Activated naive CD4-positive, alpha-beta T cell treated with anti-CD3 and anti-CD28 coated beads, Interleukin-2, amount 10 ng/mL, durations not matched to agents 5 hours and 36 hours (primary cell): ENCODE measurements around the gene KRT75. TPM values are rescaled to one million over a fixed set of nuclear protein-coding genes. Genes with fewer than 3 reads are reported as not detected.

Experiments
- total RNA-seq, 2 experiments: library from RNA; stranded (reverse); gene quantifications; one replicate each; pipeline ENCODE4 v1.2.3, GENCODE V29; 2021

The KRT75 gene
- not detected for total RNA-seq

DNA sequence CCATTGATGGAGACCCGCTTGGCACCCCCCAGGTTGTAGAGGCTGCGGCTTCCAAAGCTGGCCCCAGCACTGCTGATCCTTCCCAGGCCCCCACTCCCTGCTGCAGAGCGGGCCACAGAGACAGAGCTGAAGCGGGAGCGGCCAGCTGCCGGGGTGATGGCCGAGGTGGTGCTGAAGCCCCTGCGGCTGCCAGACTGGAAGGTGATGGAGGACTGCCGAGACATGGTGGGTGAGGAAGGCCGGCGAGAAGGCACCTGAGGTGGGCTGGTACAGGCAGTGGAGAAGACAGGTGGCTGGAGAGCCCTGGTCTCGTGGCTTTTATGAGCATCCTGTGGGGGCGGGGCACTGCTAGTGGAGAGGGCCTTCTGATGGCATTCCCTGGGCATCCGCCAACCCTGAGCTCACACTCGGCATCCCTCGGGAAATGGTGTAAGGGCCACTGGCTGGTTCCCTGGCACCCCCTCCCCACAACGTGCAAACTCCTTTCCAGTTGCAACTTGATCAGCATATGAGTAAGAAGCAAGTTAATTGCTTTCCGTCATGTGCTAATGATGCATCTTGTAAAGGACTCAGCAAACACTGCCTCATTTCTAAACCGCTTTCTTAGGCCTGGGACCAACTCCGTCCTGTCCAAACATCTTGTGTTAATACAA, at the start of gene KRT75:
Gene KRT75 (minus strand): TSS at position 291 of the 653 bp plus-strand sequence. CDS start 67 bp downstream, at position 224.

GRCh38 chr12:52473768-52474167, 39.6 kb upstream of the KRT75 start, which contains the start of gene KRT6C:
KRT6C (minus strand) TSS chr12:52473805; CDS start chr12:52473737, 68 bp downstream.

GRCh38 chr12:52452101-52452500, 17.9 kb upstream of the KRT75 start, which contains the start of gene KRT6B:
KRT6B (minus strand) TSS chr12:52452146; CDS start chr12:52452078, 68 bp downstream.

GRCh38 chr12:52405922-52406385, 28.2 kb downstream of the KRT75 start, which contains the start of gene KRT82:
KRT82 (minus strand) TSS chr12:52406335; CDS start chr12:52406277, 58 bp downstream.

GRCh38 chr12:52385226-52385702, 48.9 kb downstream of the KRT75 start, which contains the start of gene KRT84:
KRT84 (minus strand) TSS chr12:52385652; CDS start chr12:52385585, 67 bp downstream.

Other genes starting within 250 kb of the KRT75 start
- not detected for gene KRT80, start 242.4 kb downstream of the KRT75 start, total RNA-seq
- gene KRT7, start 201.1 kb downstream of the KRT75 start, total RNA-seq: 1 to 10 TPM; 4.6 to 6.3 TPM
- gene KRT86, start 159.7 kb downstream of the KRT75 start, total RNA-seq: under 1 TPM in 1 of 2 experiments, not detected in 1; 0.18 TPM
- not detected for gene KRT81, start 142.8 kb downstream of the KRT75 start, total RNA-seq
- not detected for gene KRT83, start 113.0 kb downstream of the KRT75 start, total RNA-seq
- not detected for gene KRT85, start 66.9 kb downstream of the KRT75 start, total RNA-seq
- gene KRT84, start 48.7 kb downstream of the KRT75 start, total RNA-seq: not detected
- gene KRT82, start 28.0 kb downstream of the KRT75 start, total RNA-seq: not detected
- gene KRT6B, start 17.8 kb upstream of the KRT75 start, total RNA-seq: not detected
- not detected for gene KRT6C, start 39.4 kb upstream of the KRT75 start, total RNA-seq
- gene KRT6A, start 58.9 kb upstream of the KRT75 start, total RNA-seq: not detected
- gene KRT5, start 86.0 kb upstream of the KRT75 start, total RNA-seq: not detected
- gene KRT71, start 118.8 kb upstream of the KRT75 start, total RNA-seq: not detected
- gene KRT74, start 139.5 kb upstream of the KRT75 start, total RNA-seq: not detected
- gene KRT72, start 167.1 kb upstream of the KRT75 start, total RNA-seq: 1 to 10 TPM; 5.4 to 5.6 TPM
- 1 to 10 TPM; 3.7 to 4.5 TPM for gene KRT73, start 184.2 kb upstream of the KRT75 start, total RNA-seq
- gene KRT2, start 217.8 kb upstream of the KRT75 start, total RNA-seq: under 1 TPM in 1 of 2 experiments, not detected in 1; 0.24 TPM
- not detected for gene KRT1, start 246.0 kb upstream of the KRT75 start, total RNA-seq